Measurements from ENCODE around the gene DPYSL5.

The DPYSL5 gene

DNA sequence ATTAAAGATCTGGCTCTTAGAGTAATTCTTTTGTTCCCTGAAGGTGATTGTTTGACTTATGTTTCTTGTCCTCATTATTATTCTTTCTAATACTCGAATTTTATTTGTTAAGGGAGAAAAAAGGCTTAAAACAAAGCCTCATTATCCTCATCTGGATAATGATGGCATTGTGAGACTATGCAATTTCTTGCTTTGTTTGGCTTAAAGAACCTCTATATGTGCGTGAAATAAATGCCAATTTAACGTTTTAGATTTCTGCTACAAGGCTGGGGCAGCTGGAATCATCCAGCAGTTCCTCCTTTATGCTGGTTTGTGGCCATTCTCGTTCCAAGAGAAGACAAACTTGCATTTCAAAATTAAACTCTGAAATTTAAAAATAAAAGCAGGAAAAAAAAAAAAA is 4.9 kb upstream of the DPYSL5 start:
- DNase-seq (ENCODE audit: extremely low spot score, insufficient read length, low read depth) (no peak), FAIRE-seq (no peak)

DNA sequence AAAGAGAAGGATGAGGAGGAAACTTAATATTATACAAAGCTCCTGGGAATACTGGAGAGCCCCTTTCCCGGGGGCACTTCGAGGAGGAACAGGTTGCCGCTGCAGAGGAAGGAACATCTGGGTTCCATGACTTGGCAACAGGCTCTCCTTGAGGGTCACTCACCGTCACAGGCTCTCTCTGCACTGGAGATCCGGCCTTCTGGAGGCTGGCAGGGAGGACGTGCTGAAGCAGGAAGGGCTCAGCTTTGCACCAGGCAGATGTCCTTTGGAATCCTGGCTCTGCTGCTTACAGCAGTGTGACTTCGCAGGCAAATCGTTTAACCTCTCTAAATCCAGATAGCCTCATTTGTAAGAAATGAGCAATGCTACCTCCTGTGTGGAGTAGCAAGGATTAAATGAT is 2.9 kb upstream of the DPYSL5 start:
- DNase-seq (ENCODE audit: extremely low spot score, insufficient read length, low read depth) (no peak), FAIRE-seq (no peak)

DNA sequence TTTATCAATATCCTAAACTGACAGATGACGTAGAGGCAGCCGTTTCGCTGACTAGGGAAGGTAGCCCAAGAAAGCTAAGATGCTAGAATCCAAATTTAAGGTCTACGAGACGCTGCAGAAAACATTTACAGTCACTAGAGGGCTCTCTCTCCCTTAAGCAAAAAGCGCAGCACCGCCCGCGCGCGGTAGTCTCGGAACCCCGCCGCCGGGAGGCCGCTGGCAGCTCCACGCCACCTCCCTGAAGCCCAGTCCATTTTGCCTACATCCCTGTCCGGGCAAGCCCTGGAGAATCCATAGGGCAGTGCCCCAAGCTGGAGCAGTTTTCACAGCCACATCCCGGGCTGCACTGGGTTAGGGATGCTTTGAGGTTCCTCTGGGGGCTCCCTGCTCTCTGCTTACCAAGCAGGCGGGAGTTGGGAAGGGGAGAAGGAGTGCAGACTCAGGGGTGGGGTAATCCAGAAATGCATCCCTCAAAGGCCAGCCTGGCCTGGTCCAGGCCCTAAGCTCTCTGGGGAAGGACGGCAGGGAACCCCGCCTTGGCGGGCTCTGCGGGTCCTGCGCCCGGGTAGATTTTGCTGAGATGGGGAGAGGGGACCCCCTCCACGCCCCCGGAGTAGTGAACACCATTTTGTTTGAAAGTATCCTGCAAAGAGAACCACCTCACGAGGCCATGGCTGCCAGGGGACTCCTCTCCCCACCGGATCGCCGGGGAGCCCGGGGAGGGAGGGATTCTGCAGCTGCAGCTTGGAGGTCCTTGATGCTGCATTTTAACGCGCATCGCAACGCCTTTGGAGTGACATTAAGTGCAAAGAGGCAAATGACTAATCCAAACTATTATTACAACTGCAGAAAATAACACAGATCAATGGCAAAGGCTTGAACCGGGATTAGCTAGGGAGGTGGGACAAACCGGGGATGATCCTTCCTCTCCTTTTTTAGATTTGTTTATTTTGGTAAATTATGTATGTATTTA is 1.3 kb upstream of the DPYSL5 start:
- DNase-seq (ENCODE audit: extremely low spot score, insufficient read length, low read depth) (peak; percentile 57), FAIRE-seq (peak; percentile 85)

DNA sequence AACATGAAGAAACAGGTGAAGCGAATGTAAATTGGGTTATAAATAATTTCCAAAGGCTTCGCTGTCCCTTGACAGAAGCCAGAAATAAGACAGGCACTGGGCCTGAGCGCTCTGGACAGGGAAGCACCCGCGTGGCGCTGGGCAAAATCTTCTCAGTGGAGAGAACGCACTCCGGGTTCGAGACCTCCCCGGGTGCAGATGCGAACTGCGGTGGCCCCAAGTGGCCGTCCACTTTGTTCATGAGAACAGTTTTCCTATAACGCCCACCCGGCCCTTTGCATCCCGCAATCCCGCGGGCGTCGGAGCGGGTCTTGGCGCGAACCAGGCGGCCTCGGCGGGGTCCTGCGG is 651 bp upstream of the DPYSL5 start:
- FAIRE-seq (no peak), DNase-seq (ENCODE audit: extremely low spot score, insufficient read length, low read depth) (no peak)

DNA sequence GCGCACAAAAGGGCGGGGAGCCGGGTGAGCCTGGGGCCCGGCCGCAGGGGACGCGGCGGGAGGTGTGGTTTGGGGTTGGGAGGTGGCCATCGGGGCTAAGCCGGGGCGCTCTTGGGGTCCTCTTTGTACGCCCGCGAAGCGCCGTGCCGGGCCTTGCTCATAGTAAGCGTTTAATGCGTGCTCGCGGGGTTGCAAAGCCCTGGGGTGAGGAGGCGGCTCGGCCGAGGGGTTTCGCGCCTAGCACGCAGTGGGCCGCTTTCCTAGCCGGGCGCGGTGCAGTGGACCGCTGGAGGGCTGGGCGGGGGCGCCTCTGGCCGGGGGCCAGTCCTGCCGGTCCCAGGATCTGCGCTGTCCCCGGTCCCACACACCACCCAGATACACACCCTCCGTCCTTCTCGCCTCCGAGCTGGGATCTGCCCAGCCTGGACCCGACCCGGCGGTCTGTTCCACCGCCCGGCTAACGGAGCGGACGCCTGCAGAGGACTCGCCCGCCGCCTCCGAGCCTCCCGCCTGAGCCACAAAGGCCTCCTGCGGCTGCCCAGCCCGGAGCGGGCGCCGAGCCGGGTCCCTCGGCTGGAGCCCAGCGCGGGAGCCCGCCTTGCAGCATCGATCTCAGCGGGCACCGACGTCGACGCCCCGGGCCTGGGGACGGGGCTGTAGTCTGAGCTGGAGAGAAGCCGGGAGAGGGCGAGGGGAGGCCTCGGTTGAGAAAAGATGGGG is 564 bp downstream of the DPYSL5 start:
- FAIRE-seq = no peak
- no peak for DNase-seq (ENCODE audit: extremely low spot score, insufficient read length, low read depth)

DNA sequence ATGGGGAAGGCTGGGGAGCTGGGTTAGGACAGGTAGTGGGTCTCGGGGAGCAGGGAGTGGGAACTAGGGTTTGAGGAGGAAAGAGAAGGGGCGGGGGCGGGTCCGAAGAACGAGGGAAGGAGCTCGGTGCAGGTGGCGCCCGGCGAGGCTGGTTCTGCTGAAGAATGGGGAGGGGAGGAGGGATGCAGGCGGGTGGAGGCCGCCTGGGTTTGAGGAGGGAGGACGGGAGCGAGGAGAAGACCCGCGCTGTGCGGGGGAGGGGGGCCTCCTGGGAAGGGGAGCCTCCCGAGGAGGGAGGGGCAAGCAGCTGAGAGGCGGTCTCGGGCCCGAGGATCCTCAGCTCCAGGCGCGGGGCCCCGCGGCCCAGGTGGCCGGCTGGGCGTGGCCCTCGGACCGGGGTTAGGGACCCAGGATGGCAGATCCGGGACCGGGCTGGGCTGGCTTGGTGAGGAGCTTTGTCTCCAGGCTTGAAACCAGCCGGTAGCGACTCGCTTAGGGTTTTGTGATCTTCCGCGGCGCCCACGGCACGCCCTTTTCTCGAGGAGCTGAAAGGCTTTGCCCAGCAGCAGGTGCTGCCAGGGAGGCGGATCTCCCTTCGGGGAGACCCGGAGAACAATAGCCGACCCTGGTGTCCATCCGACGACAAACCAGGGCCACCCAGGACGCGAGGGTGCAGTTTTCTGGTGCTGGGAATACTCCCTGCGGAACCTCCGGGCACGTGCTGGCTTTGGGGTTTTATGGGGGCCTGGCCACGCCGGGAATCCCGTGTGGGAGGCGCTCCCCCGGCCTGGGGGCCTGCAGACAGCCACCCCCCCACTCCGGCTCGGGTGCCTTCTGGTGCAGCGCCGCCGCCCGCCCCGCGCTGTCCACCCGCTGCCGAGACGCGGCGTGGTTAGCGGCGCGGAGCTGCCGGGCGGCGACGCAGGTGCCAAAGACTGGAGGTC is 1.4 kb downstream of the DPYSL5 start:
- DNase-seq (ENCODE audit: extremely low spot score, insufficient read length, low read depth) (no peak), FAIRE-seq (no peak)

DNA sequence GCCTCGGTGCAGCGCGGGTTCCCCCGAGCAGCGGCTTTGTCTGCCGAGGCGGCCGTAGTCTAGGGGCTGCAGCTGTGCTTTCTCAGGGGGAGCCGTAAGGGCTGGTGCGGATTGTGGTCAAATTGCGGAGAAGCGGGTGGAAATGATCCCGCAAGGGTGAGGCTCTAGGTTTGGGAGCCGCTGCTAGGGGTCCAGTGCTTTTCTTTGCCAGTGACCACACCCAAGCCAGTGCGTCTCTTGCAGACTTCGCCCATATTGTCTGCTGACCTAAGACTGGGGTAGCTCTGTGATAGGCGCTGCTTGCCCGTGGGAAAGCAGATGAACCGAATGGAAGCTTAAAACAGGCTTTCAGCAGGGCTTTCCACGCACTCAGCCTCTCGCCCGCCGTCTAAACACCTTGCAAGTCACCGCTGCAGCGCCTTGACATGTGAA is 2.1 kb downstream of the DPYSL5 start:
- FAIRE-seq (no peak), DNase-seq (ENCODE audit: extremely low spot score, insufficient read length, low read depth) (no peak)

DNA sequence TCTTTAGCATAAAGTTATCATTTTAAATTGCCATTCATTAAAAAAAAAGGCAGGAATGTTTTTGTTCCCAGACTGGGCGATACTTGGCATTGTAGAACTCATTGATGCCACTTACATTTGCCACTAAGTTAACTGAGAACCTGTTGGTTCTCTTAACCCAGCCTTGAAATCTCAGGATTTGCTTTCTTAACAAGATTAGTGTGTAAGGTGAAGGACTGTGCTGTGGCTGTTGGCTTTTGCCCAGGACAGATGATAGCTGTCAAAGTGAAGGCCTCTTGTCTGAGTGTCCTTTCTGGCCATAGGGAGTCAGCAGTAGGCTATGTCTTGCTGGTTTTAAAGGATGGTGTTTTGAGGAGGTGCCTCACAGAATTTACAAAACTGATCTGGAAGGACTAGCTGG is 2.6 kb downstream of the DPYSL5 start:
- DNase-seq (ENCODE audit: extremely low spot score, insufficient read length, low read depth) (no peak), FAIRE-seq (no peak)

DNA sequence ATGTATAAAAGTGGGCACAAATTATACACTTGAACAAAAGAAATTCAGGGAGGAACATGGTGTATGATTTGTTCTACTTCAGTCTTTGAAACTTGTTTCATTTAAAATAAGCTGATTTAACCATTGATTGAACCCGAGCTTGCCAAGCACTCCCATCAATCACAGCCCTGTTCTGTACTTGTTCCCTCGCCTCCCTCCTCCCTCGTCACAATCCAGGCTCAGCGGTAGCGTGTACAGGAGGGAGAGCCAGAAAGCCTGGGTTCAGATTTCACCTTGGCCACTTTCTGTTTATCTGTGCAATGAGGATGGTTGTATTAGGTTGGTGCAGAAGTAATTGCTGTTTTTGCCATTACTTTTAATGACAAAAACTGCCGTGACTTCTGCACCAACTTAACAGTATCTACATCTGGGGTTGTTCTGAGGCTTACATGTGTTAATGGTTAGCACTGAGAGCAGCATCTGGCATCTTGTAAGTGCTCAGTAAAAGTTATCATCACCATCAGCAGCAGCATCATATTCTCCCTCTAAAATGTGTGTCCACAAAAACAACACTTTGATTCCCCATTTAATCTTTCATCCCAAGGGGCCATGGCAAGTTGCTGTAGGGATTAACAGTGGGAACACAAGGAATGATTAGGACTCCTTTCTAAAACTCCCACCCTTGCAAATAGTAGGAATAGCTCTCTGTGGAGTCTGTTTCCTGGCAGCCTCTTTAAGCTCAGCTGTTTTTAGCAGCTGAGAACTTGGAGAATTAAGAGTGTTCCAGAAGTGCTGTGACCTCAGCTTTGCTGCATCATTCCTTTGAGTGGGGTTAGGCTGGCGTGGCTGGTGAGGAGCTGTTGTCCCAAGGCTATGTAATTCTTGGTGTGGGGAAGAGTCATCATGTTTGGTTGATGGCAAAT is 4.7 kb downstream of the DPYSL5 start:
- no peak for DNase-seq (ENCODE audit: extremely low spot score, insufficient read length, low read depth)
- FAIRE-seq = no peak

DNA sequence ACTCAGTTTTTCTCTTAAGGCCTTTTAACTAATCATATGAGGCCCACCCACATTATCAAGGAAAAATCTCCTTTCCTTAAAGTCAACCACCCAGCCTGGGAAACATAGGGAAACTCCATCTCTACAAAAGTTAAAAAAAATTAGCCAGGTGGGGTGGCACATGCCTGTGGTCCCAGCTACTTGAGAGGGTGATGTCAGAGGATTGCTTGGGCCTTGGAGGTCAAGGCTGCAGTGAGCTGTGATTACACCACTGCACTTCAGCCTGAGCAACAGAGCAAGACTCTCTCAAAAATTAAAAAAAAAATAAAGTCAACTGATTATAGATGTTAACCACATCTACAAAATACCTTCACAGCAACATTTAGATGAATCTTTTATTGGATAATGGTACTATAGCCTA is 5.8 kb downstream of the DPYSL5 start:
- FAIRE-seq (no peak), DNase-seq (ENCODE audit: extremely low spot score, insufficient read length, low read depth) (no peak)

DNA sequence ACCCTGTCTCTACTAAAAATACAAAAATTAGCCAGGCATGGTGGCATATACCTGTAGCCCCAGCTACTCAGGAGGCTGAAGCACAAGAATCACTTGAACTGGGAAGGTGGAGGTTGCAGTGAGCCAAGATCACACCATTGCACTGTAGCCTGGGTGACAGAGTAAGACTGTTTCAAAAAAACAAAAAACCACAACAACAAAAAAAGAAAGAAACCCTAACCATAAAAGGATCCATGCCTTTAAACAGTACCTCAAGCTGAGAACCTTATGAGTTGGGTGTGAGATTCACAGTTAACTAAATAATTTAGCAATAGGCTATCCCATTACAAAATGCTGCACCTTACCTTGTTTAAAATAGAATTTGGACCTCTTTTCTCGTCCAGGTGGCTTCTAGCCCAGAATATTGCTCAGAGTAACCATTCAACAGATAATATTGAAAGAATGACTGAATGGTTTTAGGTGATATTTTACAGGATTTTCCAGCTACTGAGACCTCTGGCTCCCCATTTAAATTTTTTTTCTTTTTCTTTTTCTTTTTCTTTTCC is 6.4 kb downstream of the DPYSL5 start:
- FAIRE-seq = no peak
- no peak for DNase-seq (ENCODE audit: extremely low spot score, insufficient read length, low read depth)

DNA sequence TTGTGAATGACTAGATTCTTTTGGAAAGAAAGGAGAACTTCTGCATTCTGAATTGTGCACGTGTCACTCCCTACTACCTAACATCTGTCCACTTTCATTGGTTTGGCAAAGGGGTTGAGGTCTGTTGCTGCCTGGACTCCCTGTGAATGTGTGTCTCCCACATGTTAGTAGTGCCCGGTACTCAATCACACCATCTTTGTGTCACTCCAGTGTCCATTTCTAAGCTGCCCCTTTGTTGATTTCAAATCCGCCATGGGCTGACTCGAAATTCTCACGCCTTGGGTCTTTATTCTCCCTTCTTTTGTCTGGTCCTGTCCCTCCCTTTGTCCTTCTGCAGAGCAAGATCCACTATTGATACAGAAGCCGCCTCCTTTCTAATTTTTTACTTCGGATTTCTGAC is 7.5 kb downstream of the DPYSL5 start:
- DNase-seq (ENCODE audit: extremely low spot score, insufficient read length, low read depth) = no peak
- no peak for FAIRE-seq

DNA sequence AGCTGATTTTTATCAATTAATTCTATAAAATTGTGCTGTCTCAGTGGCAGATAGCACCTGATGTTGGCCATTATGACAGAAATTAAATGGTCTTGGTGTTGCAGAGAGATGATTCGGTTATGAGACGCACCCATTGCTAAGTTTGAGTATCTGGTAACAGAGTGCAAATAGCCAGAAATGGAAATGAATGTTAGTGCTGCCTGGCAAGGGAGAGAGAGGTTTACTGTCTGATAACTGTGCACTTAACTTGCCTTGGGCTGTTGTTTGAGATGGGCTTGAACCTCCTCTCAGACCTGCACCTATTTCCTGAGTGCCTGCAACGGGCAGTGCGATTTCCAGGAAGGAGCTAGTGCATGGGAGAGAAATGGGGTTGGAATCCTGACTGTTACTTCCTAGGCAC is 11.7 kb downstream of the DPYSL5 start:
- no peak for DNase-seq (ENCODE audit: extremely low spot score, insufficient read length, low read depth)
- FAIRE-seq = no peak

DNA sequence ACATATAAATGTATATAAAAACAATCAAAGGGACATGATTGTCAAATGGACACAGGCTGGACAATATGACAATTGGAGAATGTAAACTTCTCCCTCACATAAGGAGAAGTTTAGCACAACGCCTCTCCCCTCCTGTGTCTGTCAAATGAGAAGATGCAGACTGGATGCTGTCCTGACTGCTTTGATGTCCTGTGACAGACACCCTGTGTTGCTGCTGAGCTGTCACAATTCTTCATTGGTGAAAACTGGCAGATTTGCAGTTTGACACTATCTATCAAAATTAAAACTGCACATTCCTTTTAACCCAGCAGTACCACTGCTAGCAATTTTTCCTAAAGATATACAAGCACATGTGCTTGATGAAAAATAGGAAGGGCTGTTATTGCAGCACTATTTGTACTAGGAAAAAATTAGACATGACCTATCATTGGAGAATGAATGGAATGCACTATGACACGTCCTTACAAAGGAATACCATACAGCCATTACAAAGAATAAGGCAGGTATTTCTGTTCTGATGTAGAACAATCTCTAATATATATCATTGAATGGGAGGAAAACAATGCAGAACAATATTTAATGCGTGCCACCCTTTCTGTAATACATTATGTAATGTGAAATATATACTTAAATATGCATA is 12.4 kb downstream of the DPYSL5 start:
- no peak for DNase-seq (ENCODE audit: extremely low spot score, insufficient read length, low read depth)

DNA sequence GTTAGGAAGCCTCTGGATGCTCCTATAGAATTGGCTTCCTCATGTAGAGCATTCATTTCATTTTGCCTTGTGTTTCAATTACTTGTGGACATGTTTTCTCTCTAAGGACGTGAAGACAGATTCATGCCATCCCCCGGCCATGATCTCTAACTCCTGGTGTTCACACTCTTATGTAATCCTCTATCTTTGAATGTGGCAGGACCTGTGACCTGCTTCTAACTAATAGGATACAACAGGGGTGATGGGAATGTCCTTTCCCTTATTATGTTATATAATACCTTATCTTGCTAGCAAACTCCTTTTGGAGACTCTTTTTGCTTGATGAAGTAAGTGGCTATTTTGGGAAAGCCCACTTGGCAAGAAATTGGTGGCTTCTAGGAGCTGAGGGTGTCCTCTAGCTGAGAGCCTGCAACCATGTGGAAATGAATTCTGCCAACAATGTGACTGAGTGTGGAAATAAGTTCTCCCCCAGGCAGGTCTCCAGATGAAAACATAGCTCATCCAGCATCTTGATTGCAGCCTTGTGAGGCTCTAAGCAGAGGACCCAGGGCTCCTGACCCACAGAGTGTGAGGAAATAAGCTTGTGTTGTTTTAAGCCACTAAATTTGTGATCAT is 13.8 kb downstream of the DPYSL5 start:
- no peak for FAIRE-seq
- no peak for DNase-seq (ENCODE audit: extremely low spot score, insufficient read length, low read depth)

More for the DNA sequence above, 12.4 kb downstream of the DPYSL5 start:
- FAIRE-seq = no peak

DNA sequence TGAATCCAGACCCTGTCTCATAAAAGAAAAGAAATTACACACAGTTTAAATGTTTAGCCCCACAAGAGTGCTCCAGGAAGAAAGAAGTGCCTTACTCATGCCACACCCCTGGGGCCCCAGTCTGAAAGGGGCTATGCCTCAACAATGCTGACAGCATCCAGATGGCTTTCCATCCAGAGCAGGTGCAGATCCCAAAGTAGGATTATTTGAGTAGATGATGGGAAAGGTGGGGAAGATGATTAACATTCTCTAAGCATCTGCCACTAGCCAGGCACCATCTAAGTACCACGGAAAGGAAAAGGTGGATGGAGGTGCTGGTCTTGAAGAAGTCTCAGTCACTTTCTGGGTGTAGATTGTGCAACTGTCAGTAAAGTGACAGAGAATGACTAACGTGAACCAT is 16.3 kb downstream of the DPYSL5 start:
- DNase-seq (ENCODE audit: extremely low spot score, insufficient read length, low read depth) (no peak), FAIRE-seq (no peak)

DNA sequence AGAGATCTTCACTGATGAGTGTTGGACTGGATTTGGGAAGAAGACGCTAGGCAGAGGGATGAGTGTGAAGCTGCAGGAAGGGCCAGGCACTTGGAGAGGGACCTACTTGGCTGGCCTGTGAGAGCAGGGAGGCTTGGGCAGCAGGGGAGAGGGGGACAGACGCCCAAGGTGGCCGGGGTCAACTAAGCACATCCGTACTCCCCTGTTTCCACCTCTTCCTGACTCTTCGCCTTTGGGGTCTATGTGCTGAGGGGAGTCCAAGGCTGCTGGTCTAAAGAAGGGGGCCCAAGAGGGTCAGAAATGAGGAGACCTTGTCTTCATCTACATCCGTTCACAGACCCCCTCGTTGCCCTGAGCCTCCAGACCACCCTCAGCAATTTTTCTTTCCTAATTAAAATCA is 16.7 kb downstream of the DPYSL5 start:
- DNase-seq (ENCODE audit: extremely low spot score, insufficient read length, low read depth) (no peak), FAIRE-seq (no peak)

DNA sequence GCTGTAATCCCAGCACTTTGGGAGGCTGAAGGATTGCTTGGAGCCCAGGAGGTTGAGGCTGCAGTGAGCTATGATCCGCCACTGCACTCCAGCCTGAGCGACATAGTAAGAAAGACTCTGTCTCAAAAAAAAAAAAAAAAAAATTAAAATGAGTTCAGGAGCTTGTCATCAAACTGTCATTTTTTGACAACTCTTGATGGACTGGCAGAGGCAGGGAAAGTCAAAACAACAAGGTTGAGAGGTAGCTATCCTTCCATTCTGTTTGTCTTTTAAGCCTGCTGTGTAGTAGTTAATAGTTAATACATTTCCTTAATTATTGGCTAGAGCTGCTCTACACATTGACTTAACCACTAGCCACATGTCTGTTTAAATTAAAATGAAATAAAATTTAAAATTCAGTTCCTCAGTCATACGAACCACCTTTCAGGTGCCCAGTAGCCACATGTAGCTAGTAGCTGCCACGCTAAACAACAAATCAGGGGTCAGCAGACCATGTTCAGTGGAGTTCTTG is 22.7 kb downstream of the DPYSL5 start:
- DNase-seq (ENCODE audit: extremely low spot score, insufficient read length, low read depth) (no peak), FAIRE-seq (peak; percentile 15)
